NCI-H187 (cell line): ENCODE data around the gene TRAPPC6A.

Experiments
- DNase-seq, 2 experiments: peaks; one replicate each; lab custom pipeline; 2025; lab: John Stamatoyannopoulos, UW

The TRAPPC6A gene

GRCh38 chr19:45130888-45131615 lies 47.0 kb downstream of the TRAPPC6A start:
- DNase-seq = peak; percentile 80 to 96

DNA sequence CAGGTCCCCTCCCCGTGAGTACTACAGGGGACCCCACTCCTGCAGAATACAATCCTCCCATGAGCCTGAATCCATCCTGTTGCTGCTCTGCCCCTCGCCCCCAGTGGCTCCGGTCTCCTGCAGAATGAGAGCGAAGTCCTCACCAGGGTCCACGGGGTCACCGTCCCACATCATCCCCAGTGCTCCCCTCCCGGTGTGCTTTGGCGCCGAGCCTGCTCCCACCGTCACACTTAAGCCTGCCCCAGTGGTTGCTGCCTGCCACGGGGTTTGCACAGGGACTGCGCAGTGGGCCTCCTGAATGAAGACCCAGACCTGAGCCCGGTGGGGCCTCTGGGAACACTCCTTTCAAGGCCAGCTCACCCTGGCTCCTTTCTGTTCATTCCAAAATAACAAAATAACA lies 47.8 kb downstream of the TRAPPC6A start:
- DNase-seq = no peak

- DNase-seq = no peak
These were observed 49.2 kb downstream of the TRAPPC6A start for GRCh38 chr19:45128806-45129205.

DNA sequence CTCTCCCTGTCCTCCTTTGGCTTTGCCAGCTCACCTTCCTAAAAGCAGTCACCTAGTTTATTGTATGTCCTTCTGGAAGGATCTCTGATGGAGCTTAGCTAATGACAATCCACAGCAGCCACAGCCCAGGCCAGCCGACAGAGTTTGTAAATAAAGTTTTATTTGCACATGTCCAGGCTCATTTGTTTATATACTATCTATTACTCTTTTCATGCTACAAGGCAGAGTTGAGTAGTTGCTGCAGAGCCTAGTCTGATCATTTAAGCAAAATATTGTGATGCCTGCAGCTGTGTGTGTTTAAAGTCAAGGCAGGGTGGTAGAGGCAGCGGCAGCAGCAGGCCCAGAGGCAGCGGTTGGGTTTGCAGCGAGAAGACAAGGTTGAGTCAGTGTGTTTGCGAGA lies 49.9 kb downstream of the TRAPPC6A start:
- DNase-seq = no peak

GRCh38 chr19:45126654-45127053 lies 51.4 kb downstream of the TRAPPC6A start:
- no peak for DNase-seq

GRCh38 chr19:45125975-45126493 lies 52.0 kb downstream of the TRAPPC6A start:
- DNase-seq = peak; percentile 45 to 60

- DNase-seq = no peak
These were observed 52.7 kb downstream of the TRAPPC6A start for GRCh38 chr19:45125360-45125759.

GRCh38 chr19:45124021-45124420 lies 54.0 kb downstream of the TRAPPC6A start:
- DNase-seq = no peak

DNA sequence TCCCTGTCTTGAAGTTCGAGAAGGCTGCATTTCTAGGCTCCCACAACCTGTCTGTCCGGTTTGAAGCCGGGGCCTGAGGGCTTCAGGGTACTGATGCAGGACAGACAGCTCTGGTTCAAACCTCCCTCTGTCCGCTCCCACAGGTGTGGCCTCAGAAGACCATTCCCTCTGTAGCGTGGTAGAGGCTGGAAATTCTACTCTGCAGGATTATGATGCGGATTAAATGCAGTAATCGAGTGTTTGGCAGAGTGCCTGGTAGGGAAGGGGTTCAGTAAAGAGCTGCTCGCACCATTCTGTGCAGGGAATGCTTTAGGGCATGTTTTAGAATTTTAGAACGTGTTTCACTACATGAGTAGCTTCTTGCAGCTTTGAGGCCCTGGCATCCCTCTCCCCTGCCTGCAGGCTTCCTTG lies 54.6 kb downstream of the TRAPPC6A start:
- DNase-seq = no peak

DNA sequence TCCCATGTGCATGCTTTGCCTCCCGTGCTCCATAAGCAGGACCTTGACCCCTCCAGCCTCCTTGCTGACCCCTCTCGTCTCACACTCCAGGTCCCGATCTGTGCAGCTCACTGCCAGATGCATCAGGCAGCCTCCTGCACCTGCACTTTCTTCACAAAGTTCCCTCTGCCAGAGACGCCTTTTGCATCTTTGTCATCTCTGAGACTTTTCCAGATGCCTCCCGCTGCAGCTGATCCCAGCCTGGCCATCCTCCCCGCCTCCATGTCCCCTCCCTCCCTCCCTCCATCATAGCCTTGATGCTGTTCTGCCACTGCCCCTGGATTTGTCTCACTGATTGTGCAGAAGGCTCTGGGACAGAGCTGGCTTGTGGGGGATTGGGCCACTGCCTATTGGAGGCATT lies 55.2 kb downstream of the TRAPPC6A start:
- DNase-seq = no peak

DNA sequence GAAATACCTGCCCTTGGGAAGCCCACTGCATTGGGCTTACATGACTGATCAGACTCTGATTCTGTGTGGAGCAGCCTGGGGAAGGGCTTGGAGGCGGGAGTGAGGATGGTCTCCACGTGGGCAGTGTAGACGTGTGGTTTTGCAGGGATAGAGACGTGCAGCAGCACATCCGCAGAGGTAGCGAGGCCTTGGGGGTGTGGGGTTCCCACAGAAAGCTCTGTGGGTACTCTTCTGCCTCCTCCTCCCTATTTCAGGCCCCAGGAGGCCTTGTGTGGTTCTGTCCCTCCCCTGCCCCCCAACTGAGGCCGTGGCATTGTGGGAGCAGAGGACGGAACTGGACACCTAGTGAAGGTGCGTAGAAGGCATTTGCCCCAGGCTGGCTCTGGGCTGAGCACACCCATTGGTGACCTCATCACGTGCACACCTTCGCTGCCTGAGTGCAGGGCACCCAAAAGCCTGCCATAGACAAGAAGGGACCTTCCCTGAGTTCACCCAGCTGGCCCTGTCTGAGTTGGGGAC lies 56.2 kb downstream of the TRAPPC6A start:
- no peak for DNase-seq

- no peak for DNase-seq
These were observed 58.5 kb downstream of the TRAPPC6A start for GRCh38 chr19:45119582-45119981.

DNA sequence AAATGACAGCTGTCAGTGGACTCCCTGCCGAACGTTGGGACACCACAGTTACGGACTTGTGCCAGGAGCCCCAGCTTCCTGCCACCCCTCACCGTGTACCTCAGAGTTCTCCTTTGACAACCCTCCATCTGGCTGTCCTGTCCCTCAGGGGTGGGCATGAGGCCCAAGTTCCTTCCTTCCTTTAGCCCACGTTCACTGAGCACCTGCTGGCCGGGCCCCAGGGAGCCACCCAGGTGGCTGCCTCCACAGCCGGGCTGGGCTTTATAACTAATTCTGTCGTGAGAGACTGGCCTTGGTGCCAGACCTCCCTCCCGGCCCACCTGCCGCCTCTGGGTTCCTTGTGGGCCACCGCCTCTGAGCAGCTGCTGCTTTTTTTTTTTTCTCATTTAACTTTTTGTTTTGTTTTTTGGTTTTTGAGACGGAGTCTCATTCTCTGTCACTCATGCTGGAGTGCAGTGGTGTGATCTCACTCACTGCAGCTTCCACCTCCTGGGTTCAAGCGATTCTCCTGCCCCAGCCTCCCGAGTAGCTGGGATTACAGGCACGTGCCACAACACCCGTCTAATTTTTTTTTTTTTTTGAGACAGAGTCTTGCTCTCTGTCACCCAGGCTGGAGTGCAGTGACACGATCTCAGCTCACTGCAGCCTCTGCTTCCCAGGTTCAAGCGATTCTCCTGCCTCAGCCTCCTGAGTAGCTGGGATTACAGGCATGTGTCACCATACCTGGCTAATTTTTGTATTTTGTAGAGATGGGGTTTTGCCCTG lies 59.3 kb downstream of the TRAPPC6A start:
- DNase-seq = peak in 1 of 2 experiments; percentile 22

GRCh38 chr19:45118106-45118505 lies 59.9 kb downstream of the TRAPPC6A start:
- no peak for DNase-seq

DNA sequence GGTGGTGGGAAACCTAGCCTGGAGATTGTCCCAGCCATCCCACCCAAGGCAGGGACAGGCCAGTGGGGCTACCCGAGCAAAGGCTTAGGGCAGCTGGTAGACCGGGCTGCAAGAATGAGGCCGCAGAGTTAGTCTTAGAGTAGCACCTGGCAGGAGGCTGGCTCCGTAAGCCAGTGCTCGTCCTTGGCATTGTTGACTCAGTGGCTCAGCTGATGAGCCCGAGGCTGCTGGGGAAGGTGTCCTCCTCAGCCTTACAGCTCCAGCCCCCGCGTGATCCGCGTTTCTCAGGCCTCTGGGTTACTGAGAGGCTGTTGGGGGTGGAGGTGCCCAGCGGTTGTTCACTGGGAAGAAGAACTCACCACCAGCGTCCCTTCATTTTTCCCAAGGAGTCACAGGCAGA lies 60.4 kb downstream of the TRAPPC6A start:
- peak; percentile 31 to 39 for DNase-seq

- peak; percentile 59 to 93 for DNase-seq
These were observed 60.9 kb downstream of the TRAPPC6A start for GRCh38 chr19:45117167-45117594.

GRCh38 chr19:45115809-45116615 lies 62.0 kb downstream of the TRAPPC6A start:
- peak; percentile 79 to 81 for DNase-seq

GRCh38 chr19:45114116-45114515 lies 63.9 kb downstream of the TRAPPC6A start:
- DNase-seq = peak in 1 of 2 experiments; percentile 83

DNA sequence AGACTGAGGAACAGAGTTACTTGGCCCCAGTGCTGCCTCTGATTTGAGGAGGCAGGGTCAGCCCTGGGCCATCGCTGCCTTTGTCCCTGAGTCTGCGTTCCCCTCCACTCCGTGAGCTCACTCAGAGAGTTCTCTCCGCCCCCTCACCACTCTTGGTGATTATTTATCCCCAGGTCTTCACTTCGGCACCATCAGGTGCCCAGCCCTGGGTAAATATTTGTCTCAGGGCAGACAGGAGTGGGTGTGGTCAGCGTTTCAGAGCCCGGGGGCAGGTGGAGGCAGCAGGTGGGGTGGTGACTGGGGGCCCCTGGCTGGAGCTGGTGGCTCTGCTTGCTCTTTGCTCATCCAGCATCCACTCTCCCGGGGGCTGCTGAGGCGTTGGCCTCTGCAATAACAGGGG lies 64.4 kb downstream of the TRAPPC6A start:
- peak; percentile 83 to 90 for DNase-seq
